Liver (tissue), 9 donors: ENCODE measurements around the gene RRAS2. TPM values are rescaled to one million over a fixed set of nuclear protein-coding genes. Genes with fewer than 3 reads are reported as not detected.

Experiments
- DNase-seq: peaks from one replicate; pipeline ENCODE4 v3.0.0-alpha.2; 2017; ENCODE audit warnings: low spot score
- H3K27ac ChIP-seq, 2 donors: one replicate each; pipeline ENCODE4 v1.7.0; 2013; ENCODE audit warnings: inconsistent platforms in 2 of 2, low read length in 2 of 2, control low read depth in 1 of 2, low read depth in 1 of 2, mild to moderate bottlenecking in 1 of 2
- H3K27me3 ChIP-seq, 4 donors: one replicate each; pipeline versions ENCODE4 v1.6.1 to v1.7.0; 2013; ENCODE audit warnings: low read length in 3 of 4, inconsistent platforms in 1 of 4, mild to moderate bottlenecking in 1 of 4, moderate library complexity in 1 of 4; ENCODE audit not compliant: control insufficient read depth in 4 of 4, insufficient read depth in 4 of 4
- H3K36me3 ChIP-seq, 4 donors: one replicate each; pipeline versions ENCODE4 v1.6.1 to v1.7.0; 2013; ENCODE audit warnings: low read length in 3 of 4, mild to moderate bottlenecking in 3 of 4, low read depth in 1 of 4, moderate library complexity in 1 of 4; ENCODE audit not compliant: control insufficient read depth in 4 of 4, insufficient read depth in 3 of 4
- H3K4me1 ChIP-seq, 4 donors: one replicate each; pipeline versions ENCODE4 v1.6.1 to v1.7.0; 2013; ENCODE audit warnings: low read length in 3 of 4, mild to moderate bottlenecking in 3 of 4, moderate library complexity in 1 of 4; ENCODE audit not compliant: control insufficient read depth in 4 of 4, insufficient read depth in 4 of 4
- H3K4me3 ChIP-seq, 3 donors: one replicate each; pipeline versions ENCODE4 v1.6.1 to v1.7.0; 2013; ENCODE audit warnings: low read length in 3 of 3, control low read depth in 1 of 3, low read depth in 1 of 3, mild to moderate bottlenecking in 1 of 3
- H3K9ac ChIP-seq, 2 donors: one replicate each; pipeline ENCODE4 v1.7.0; 2013; ENCODE audit warnings: low read length in 2 of 2, mild to moderate bottlenecking in 2 of 2, moderate library complexity in 2 of 2, control low read depth in 1 of 2, low read depth in 1 of 2
- H3K9me3 ChIP-seq, 4 donors: one replicate each; pipeline versions ENCODE4 v1.6.1 to v1.7.0; 2013; ENCODE audit warnings: low read length in 3 of 4; ENCODE audit not compliant: control insufficient read depth in 4 of 4
- CTCF ChIP-seq: fragments of 150-350 bp; IDR thresholded peaks from 2 replicates; pipeline ENCODE4 v1.5.1; 2017; ENCODE audit warnings: improper control_type of control experiment, low read depth, low read length; ENCODE audit not compliant: missing input control
- FOXA1 ChIP-seq: IDR thresholded peaks from 2 replicates; pipeline ENCODE4 v1.6.1; 2016; ENCODE audit warnings: antibody characterized with exemption
- FOXA2 ChIP-seq: IDR thresholded peaks from 2 replicates; pipeline ENCODE4 v1.6.1; 2016; ENCODE audit warnings: antibody characterized with exemption
- HNF4A ChIP-seq, 2 donors: conservative IDR thresholded peaks; 2 replicates each; pipeline ENCODE4 v1.6.1; 2016; ENCODE audit warnings: antibody characterized with exemption in 2 of 2, mild to moderate bottlenecking in 2 of 2
- HNF4G ChIP-seq: IDR thresholded peaks from 2 replicates; pipeline ENCODE4 v1.6.1; 2016; ENCODE audit warnings: antibody characterized with exemption
- NR2F2 ChIP-seq: IDR thresholded peaks from 2 replicates; pipeline ENCODE4 v1.6.1; 2016; ENCODE audit warnings: antibody characterized with exemption
- RAD21 ChIP-seq, 2 donors: IDR thresholded peaks; 2 replicates each; pipeline ENCODE4 v1.6.1; 2016; ENCODE audit warnings: antibody characterized with exemption in 2 of 2, mild to moderate bottlenecking in 2 of 2
- RXRA ChIP-seq, 2 donors: IDR thresholded peaks; 2 replicates each; pipeline ENCODE4 v1.6.1; 2017 to 2018; ENCODE audit warnings: antibody characterized with exemption in 2 of 2, mild to moderate bottlenecking in 1 of 2
- SP1 ChIP-seq: IDR thresholded peaks from 2 replicates; pipeline ENCODE4 v1.6.1; 2018; ENCODE audit warnings: antibody characterized with exemption, mild to moderate bottlenecking
- TAF1 ChIP-seq: conservative IDR thresholded peaks from 2 replicates; pipeline ENCODE4 v1.6.1; 2016; ENCODE audit warnings: antibody characterized with exemption, mild to moderate bottlenecking
- YY1 ChIP-seq: IDR thresholded peaks from 2 replicates; pipeline ENCODE4 v1.6.1; 2016; ENCODE audit warnings: antibody characterized with exemption, mild to moderate bottlenecking
- ZBTB33 ChIP-seq: IDR thresholded peaks from 2 replicates; pipeline ENCODE4 v1.6.1; 2016; ENCODE audit warnings: antibody characterized with exemption
- WGBS: extraction: QIAGEN DNeasy Blood & Tissue Kit; methylation state at CpG from one replicate; pipeline ENCODE4 v1.1.7; 2013; 5-methylcytosine and 5-hydroxymethylcytosine counted together
- polyA plus RNA-seq, 2 donors: library from polyadenylated mRNA; stranded (reverse) in 1 of 2; unstranded in 1 of 2; fragments of 200-250 nt in 1 of 2; fragments of >200 nt in 1 of 2; fragmentation: Nextera tagmentation in 1 of 2; extraction: Ambion mirVana in 1 of 2; gene quantifications; one replicate each; pipeline versions ENCODE4 v1.2.1 to v1.2.3, GENCODE V29; 2013 to 2015
- total RNA-seq, 2 donors: library from RNA; depleted of rRNA; stranded (reverse); fragments of >200 nt; gene quantifications; one replicate each; pipeline ENCODE4 v1.2.3, GENCODE V29; 2014
- TF ChIP-seq, protein P1 (sequence below): IDR thresholded peaks from 2 replicates; pipeline ENCODE4 v1.6.1; 2016; ENCODE audit warnings: antibody characterized with exemption, mild to moderate bottlenecking
- TF ChIP-seq, protein P2 (sequence below): IDR thresholded peaks from 2 replicates; pipeline ENCODE4 v1.6.1; 2016; ENCODE audit warnings: antibody characterized with exemption
- TF ChIP-seq, protein P3 (sequence below): IDR thresholded peaks from 2 replicates; pipeline ENCODE4 v1.6.1; 2016; ENCODE audit warnings: antibody characterized with exemption
- donor health status: healthy.
- donor health status: healthy.
- donor health status: healthy.
- donor health status: healthy.
- donor health status: healthy.

The RRAS2 gene
- total and polyA plus RNA-seq, 4 donors: 11.2 to 23.8 (median 17.5) TPM

DNA sequence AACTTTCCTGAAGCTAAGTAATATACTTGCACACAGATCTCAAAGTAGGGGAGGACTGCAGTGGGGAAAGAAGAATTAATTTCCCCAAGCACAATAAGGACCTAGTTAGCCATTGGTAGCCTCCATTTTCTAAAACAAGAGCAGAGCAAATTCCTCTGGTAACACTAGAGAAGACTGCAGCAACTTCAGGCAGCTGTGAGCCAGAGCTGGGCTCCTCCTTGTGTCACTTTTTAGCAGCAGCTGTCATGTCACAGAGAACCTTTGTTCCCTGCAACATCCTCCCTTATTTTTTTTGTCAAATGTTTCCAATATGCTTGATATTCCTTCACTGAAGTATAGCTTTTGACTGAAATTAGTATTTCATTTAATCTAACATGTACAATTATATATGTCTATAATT lies 54.4 kb downstream of the RRAS2 start (continued):
- no peak for TF ChIP-seq CTCF
- TF ChIP-seq RAD21 (IDR thresholded peaks at IDR 0.05): no peak
- no peak for TF ChIP-seq FOXA1
- no peak for TF ChIP-seq SP1

DNA sequence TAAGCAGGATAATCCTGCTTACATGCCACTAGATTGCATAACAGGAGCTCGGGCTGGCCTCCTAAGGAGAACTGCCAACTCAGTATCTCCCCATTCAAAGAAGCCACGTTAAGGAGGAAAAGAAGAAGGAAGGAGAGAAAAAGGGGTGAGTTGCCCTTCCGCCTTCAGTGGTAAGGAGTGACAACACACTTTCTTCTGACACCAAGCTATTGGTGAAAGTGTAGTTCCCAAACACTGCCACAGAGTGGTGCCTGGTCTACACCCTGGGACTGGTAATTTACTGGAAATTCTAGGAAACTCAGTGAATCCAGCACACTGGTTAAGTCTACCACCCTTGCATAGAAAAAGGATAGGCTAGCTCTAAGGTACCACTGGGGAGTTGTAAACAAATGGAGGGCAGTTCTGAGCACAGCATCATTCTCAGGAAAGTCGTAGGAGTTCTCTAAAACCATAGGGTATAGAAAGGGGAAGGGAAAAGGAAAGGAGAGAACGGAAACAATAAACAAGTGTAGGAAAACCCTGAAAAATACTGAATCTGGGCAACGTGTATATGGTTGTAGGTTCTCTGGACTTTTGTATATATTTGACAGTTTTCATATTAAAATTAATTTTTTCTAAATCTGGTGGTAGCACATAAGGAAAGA lies 58.2 kb downstream of the RRAS2 start:
- no peaks in the 10 kb centered on the region for H3K36me3 ChIP-seq
- peak; percentile 38 for DNase-seq
- no peaks in the 10 kb centered on the region for H3K9me3 ChIP-seq
- no peak overlapping the region for H3K9ac ChIP-seq
- no peak for TF ChIP-seq TAF1
- peak; percentile 99 for TF ChIP-seq RAD21 (IDR thresholded peaks at IDR 0.05)
- TF ChIP-seq CTCF: peak; percentile 89
- no peak for TF ChIP-seq FOXA2
- no peak for TF ChIP-seq HNF4G
- TF ChIP-seq, protein P1, sequence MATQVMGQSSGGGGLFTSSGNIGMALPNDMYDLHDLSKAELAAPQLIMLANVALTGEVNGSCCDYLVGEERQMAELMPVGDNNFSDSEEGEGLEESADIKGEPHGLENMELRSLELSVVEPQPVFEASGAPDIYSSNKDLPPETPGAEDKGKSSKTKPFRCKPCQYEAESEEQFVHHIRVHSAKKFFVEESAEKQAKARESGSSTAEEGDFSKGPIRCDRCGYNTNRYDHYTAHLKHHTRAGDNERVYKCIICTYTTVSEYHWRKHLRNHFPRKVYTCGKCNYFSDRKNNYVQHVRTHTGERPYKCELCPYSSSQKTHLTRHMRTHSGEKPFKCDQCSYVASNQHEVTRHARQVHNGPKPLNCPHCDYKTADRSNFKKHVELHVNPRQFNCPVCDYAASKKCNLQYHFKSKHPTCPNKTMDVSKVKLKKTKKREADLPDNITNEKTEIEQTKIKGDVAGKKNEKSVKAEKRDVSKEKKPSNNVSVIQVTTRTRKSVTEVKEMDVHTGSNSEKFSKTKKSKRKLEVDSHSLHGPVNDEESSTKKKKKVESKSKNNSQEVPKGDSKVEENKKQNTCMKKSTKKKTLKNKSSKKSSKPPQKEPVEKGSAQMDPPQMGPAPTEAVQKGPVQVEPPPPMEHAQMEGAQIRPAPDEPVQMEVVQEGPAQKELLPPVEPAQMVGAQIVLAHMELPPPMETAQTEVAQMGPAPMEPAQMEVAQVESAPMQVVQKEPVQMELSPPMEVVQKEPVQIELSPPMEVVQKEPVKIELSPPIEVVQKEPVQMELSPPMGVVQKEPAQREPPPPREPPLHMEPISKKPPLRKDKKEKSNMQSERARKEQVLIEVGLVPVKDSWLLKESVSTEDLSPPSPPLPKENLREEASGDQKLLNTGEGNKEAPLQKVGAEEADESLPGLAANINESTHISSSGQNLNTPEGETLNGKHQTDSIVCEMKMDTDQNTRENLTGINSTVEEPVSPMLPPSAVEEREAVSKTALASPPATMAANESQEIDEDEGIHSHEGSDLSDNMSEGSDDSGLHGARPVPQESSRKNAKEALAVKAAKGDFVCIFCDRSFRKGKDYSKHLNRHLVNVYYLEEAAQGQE: no peak
- TF ChIP-seq, protein P2, sequence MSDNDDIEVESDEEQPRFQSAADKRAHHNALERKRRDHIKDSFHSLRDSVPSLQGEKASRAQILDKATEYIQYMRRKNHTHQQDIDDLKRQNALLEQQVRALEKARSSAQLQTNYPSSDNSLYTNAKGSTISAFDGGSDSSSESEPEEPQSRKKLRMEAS: no peak
- no peak for TF ChIP-seq HNF4A (conservative IDR thresholded peaks at IDR 0.05)
- no peak for TF ChIP-seq RXRA (IDR thresholded peaks at IDR 0.05)
- no peaks in the 10 kb centered on the region for H3K27me3 ChIP-seq
- no peak overlapping the region for H3K4me3 ChIP-seq
- no peak overlapping the region for H3K27ac ChIP-seq
- peaks cover 0 to 8% (median 4%) of the 10 kb centered on the region in 4 donors for H3K4me1 ChIP-seq
- WGBS: 43% methylated on average over 6 of the region's 6 CpGs

GRCh38 chr11:14299921-14300320 lies 59.1 kb downstream of the RRAS2 start:
- Histone ChIP-seq H3K4me1 (peaks cover 0 to 8% (median 4%) of the 10 kb centered on the region in 4 donors), H3K9ac (no peak overlapping the region), H3K27ac (no peak overlapping the region), H3K36me3 (no peaks in the 10 kb centered on the region), H3K9me3 (no peaks in the 10 kb centered on the region), H3K27me3 (no peaks in the 10 kb centered on the region), H3K4me3 (no peak overlapping the region)
- no peak for DNase-seq
- TF ChIP-seq YY1: no peak
- no peak for TF ChIP-seq RXRA (IDR thresholded peaks at IDR 0.05)
- TF ChIP-seq SP1: no peak
- TF ChIP-seq HNF4G: no peak
- TF ChIP-seq HNF4A (conservative IDR thresholded peaks at IDR 0.05): no peak
- TF ChIP-seq, protein P3, sequence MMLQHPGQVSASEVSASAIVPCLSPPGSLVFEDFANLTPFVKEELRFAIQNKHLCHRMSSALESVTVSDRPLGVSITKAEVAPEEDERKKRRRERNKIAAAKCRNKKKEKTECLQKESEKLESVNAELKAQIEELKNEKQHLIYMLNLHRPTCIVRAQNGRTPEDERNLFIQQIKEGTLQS: no peak
- no peak for TF ChIP-seq ZBTB33
- TF ChIP-seq NR2F2: no peak
- TF ChIP-seq RAD21 (IDR thresholded peaks at IDR 0.05): no peak
- no peak for TF ChIP-seq FOXA2
- TF ChIP-seq, protein P2: no peak
- no peak for TF ChIP-seq CTCF
- no peak for TF ChIP-seq FOXA1
- TF ChIP-seq TAF1: no peak
- 86% methylated on average over 1 of the region's 1 CpG for WGBS
